Measurements from ENCODE around the gene DACT1. TPM values are rescaled to one million over a fixed set of nuclear protein-coding genes. Genes with fewer than 3 reads are reported as not detected.

The DACT1 gene
- total RNA-seq, 4 donors from 2014 or later: 2.7 to 9.7 (median 4.3) TPM

DNA sequence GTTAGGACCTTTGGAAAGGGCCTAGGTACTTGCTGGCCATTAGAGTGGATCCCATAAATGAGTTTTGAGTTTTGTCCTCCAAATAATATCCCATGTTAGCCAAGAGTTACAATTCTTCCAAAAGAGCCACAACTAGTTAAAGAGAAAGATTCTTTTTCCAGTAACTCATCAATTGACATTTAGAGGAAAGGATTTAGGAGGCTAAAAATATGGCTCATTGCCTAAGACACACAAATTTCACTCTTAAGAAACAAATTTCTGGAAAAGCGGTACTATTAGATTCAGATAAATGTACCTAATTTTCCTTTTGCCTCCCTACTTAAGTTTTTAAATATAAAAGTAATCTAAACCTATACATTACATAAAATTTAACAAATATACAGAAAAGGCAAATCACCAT, 21.3 kb downstream of the DACT1 start:
- DNase-seq (ENCODE audit: low spot score): no peak
- TF ChIP-seq, protein P1, sequence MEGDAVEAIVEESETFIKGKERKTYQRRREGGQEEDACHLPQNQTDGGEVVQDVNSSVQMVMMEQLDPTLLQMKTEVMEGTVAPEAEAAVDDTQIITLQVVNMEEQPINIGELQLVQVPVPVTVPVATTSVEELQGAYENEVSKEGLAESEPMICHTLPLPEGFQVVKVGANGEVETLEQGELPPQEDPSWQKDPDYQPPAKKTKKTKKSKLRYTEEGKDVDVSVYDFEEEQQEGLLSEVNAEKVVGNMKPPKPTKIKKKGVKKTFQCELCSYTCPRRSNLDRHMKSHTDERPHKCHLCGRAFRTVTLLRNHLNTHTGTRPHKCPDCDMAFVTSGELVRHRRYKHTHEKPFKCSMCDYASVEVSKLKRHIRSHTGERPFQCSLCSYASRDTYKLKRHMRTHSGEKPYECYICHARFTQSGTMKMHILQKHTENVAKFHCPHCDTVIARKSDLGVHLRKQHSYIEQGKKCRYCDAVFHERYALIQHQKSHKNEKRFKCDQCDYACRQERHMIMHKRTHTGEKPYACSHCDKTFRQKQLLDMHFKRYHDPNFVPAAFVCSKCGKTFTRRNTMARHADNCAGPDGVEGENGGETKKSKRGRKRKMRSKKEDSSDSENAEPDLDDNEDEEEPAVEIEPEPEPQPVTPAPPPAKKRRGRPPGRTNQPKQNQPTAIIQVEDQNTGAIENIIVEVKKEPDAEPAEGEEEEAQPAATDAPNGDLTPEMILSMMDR (IDR thresholded peaks at IDR 0.05): no peak
- no peak for ATAC-seq (ENCODE audit: low FRiP score)

DNA sequence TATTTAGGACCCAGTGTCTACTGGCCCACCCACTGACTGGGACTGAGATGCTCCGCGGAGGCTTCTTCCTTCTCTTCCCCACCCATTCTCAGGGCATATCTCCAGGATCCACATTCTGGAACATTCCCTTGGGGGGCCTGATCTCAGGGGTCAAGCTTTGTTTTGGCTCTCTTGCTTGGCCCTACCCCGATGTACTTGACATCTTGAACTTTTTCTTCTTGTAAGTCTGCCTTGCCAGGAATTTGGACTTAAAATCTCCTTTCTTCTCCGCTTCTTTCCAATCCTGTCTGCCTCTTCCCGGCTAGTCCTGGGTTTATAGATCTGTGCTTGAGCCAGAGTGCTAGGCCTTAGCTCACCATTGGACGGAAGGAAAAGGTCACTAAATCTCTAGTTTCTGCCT, 22.1 kb downstream of the DACT1 start:
- ATAC-seq (ENCODE audit: low FRiP score) (no peak), DNase-seq (ENCODE audit: low spot score) (no peak)
- TF ChIP-seq, protein P1 (IDR thresholded peaks at IDR 0.05): no peak

DNA sequence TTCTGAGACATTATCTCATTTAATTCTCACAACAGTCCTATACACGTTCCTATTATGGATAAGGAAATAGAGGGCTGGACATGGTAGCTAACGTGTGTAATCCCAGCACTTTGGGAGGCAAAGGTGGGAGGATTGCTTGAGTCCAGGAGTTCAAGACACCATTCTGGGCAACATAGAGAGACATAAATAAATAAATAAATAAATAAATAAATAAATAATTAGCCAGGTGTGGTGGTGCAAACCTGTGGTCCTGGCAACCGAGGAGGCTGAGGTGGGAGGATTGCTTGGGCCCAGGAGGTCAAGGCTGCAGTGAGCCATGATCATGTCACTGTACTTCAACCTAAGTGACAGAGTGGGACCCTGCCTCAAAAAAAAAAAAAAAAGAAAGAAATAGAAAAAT, 22.6 kb downstream of the DACT1 start:
- TF ChIP-seq, protein P1 (IDR thresholded peaks at IDR 0.05): no peak
- ATAC-seq (ENCODE audit: low FRiP score) (no peak), DNase-seq (ENCODE audit: low spot score) (no peak)

- TF ChIP-seq, protein P1 (IDR thresholded peaks at IDR 0.05): no peak
- ATAC-seq (ENCODE audit: low FRiP score) (no peak), DNase-seq (ENCODE audit: low spot score) (no peak)
Observed at GRCh38 chr14:58662018-58662417, 24.3 kb downstream of the DACT1 start.

- TF ChIP-seq, protein P1 (IDR thresholded peaks at IDR 0.05): no peak
- ATAC-seq (ENCODE audit: low FRiP score) (no peak), DNase-seq (ENCODE audit: low spot score) (no peak)
Observed at GRCh38 chr14:58662759-58663158, 25.0 kb downstream of the DACT1 start.

GRCh38 chr14:58663494-58664111, 25.8 kb downstream of the DACT1 start:
- no peak for ATAC-seq (ENCODE audit: low FRiP score)
- TF ChIP-seq, protein P1 (IDR thresholded peaks at IDR 0.05): no peak
- DNase-seq (ENCODE audit: low spot score): no peak

- DNase-seq (ENCODE audit: low spot score) (no peak), ATAC-seq (ENCODE audit: low FRiP score) (no peak)
- TF ChIP-seq, protein P1 (IDR thresholded peaks at IDR 0.05): no peak
Observed at GRCh38 chr14:58665773-58666500, 28.2 kb downstream of the DACT1 start.
